ENCODE measurements around the gene LSR. TPM values are rescaled to one million over a fixed set of nuclear protein-coding genes. Genes with fewer than 3 reads are reported as not detected.

The LSR gene
- total RNA-seq, 1 experiment from 2014 or later: 211 TPM

- ATAC-seq: no peak
- RAD21 ChIA-PET (ENCODE audit: low non-redundant PET in 1 of 2, low total read pairs in 2 of 2, uncharacterized antibody in 2 of 2, unreplicated experiment in 2 of 2): no interaction called here
- no peaks in the 10 kb centered on the region for H3K9me2 ChIP-seq (ENCODE audit: insufficient read depth)
- TF ChIP-seq SIN3A (IDR thresholded peaks at IDR 0.05; ENCODE audit: low read depth): 0 out of 2 replicates have a peak, but pooled peaks have one; percentile 20
- TF ChIP-seq SP1 (IDR thresholded peaks at IDR 0.05; ENCODE audit: low read depth): no peak
- no peak for DNase-seq (ENCODE audit: low read depth, low spot score)
- H4K20me1 ChIP-seq (ENCODE audit: insufficient read depth): no peaks in the 10 kb centered on the region
- H3K4me2 ChIP-seq (ENCODE audit: low read length): no peak overlapping the region; the same call in 1 of the 2 replicates
- CTCF ChIA-PET: no interaction called here
- POLR2A ChIA-PET: no interaction called here
- H3K27me3 ChIP-seq (ENCODE audit: insufficient read depth, low read length): no peaks in the 10 kb centered on the region
- BruUV-seq (replicated peaks): no TSS peak
- H3K9me3 ChIP-seq (ENCODE audit: control insufficient read depth in 1 of 2, insufficient read depth in 1 of 2, low read depth in 1 of 2, low read length in 2 of 2): no peaks in the 10 kb centered on the region
- no peak overlapping the region for H3K4me3 ChIP-seq (replicated peaks in 1 of 2; ENCODE audit: low read depth in 1 of 2, low read length in 2 of 2)
- peaks cover 8 to 39% of the 10 kb centered on the region in 2 experiments; a peak in 3 of 4 replicates for H3K4me1 ChIP-seq (ENCODE audit: control insufficient read depth in 1 of 2, insufficient read depth in 2 of 2, low read length in 2 of 2)
- peaks cover 14 to 21% of the 10 kb centered on the region in 2 experiments; a peak in 3 of 4 replicates for H3K36me3 ChIP-seq (ENCODE audit: control insufficient read depth in 1 of 2, insufficient read depth in 2 of 2, low read length in 2 of 2)
- peak overlapping the region; percentile 93 for H3K27ac ChIP-seq (ENCODE audit: low read depth, low read length)
- intact Hi-C loops (cut with micrococcal nuclease): no loop called here
- peaks cover 41% of the 10 kb centered on the region; the same call in 1 of the 2 replicates for H3K79me2 ChIP-seq (ENCODE audit: insufficient read depth, low read length)
- no peak overlapping the region for H2AFZ ChIP-seq (ENCODE audit: low read depth, low read length, poor library complexity, severe bottlenecking)
- peak overlapping the region; percentile 1; the same call in 1 of the 2 replicates for H3K9ac ChIP-seq (ENCODE audit: low read length)
These were observed 16.5 kb downstream of the LSR start for GRCh38 chr19:35265126-35265899.

- H3K4me3 ChIP-seq (replicated peaks in 1 of 2; ENCODE audit: low read depth in 1 of 2, low read length in 2 of 2): no peak overlapping the region
- H3K27ac ChIP-seq (ENCODE audit: low read depth, low read length): peak overlapping the region; percentile 93
- ChIA-PET CTCF (no interaction called here), POLR2A (no interaction called here), RAD21 (ENCODE audit: low non-redundant PET in 1 of 2, low total read pairs in 2 of 2, uncharacterized antibody in 2 of 2, unreplicated experiment in 2 of 2) (no interaction called here)
- peak overlapping the region; percentile 20; the same call in 1 of the 2 replicates for H3K9ac ChIP-seq (ENCODE audit: low read length)
- H3K4me2 ChIP-seq (ENCODE audit: low read length): peak overlapping the region; percentile 93
- TF ChIP-seq YY1 (IDR thresholded peaks at IDR 0.05; ENCODE audit: extremely low read depth, insufficient replicate concordance, low read depth, low read length): no peak
- TF ChIP-seq RAD21 (IDR thresholded peaks at IDR 0.05; ENCODE audit: low read depth): no peak
- no peak for TF ChIP-seq SP1 (IDR thresholded peaks at IDR 0.05; ENCODE audit: low read depth)
- no peak for TF ChIP-seq ZFX (IDR thresholded peaks at IDR 0.05)
- TF ChIP-seq JUND (IDR thresholded peaks at IDR 0.05): no peak
- TF ChIP-seq CBX3 (IDR thresholded peaks at IDR 0.05; ENCODE audit: low read depth): no peak
- no peaks in the 10 kb centered on the region for H4K20me1 ChIP-seq (ENCODE audit: insufficient read depth)
- no peaks in the 10 kb centered on the region for H3K9me2 ChIP-seq (ENCODE audit: insufficient read depth)
- no peaks in the 10 kb centered on the region for H3K9me3 ChIP-seq (ENCODE audit: control insufficient read depth in 1 of 2, insufficient read depth in 1 of 2, low read depth in 1 of 2, low read length in 2 of 2)
- H3K79me2 ChIP-seq (ENCODE audit: insufficient read depth, low read length): peaks cover 37% of the 10 kb centered on the region; the same call in 1 of the 2 replicates
- intact Hi-C loops (cut with micrococcal nuclease): no loop called here
- DNase-seq (ENCODE audit: low read depth, low spot score) (no peak), ATAC-seq (no peak)
- H3K27me3 ChIP-seq (ENCODE audit: insufficient read depth, low read length): no peaks in the 10 kb centered on the region
- peaks cover 19 to 28% of the 10 kb centered on the region in 2 experiments; a peak in 3 of 4 replicates for H3K36me3 ChIP-seq (ENCODE audit: control insufficient read depth in 1 of 2, insufficient read depth in 2 of 2, low read length in 2 of 2)
- H3K4me1 ChIP-seq (ENCODE audit: control insufficient read depth in 1 of 2, insufficient read depth in 2 of 2, low read length in 2 of 2): peaks cover 9 to 41% of the 10 kb centered on the region in 2 experiments; a peak in 3 of 4 replicates
- no peak overlapping the region for H2AFZ ChIP-seq (ENCODE audit: low read depth, low read length, poor library complexity, severe bottlenecking)
- BruUV-seq (replicated peaks): no TSS peak
These were observed 17.2 kb downstream of the LSR start for GRCh38 chr19:35265900-35266519.
